Prostate gland (tissue), 2 donors: ENCODE measurements around the gene FOXP1. TPM values are rescaled to one million over a fixed set of nuclear protein-coding genes. Genes with fewer than 3 reads are reported as not detected.

Experiments
- DNase-seq: peaks from one replicate; pipeline ENCODE4 v3.0.0-alpha.2; 2019; ENCODE audit warnings: low spot score
- H3K27ac ChIP-seq, 2 donors: fragments of 200-600 bp; sonication (generic); 2 replicates each; pipeline ENCODE4 v1.5.1; 2017 to 2019
- H3K27me3 ChIP-seq: fragments of 200-600 bp; sonication (generic); replicated peaks from 2 replicates; pipeline ENCODE4 v1.5.1; 2019; ENCODE audit not compliant: insufficient read depth
- H3K36me3 ChIP-seq, 2 donors: fragments of 200-600 bp; sonication (generic); 1 replicate in 1 of 2; 2 replicates in 1 of 2; pipeline versions ENCODE4 v1.5.1 to v1.8.1; 2017 to 2019
- H3K4me1 ChIP-seq: fragments of 200-600 bp; sonication (generic); replicated peaks from 2 replicates; pipeline ENCODE4 v1.5.1; 2019
- H3K4me3 ChIP-seq, 2 donors: fragments of 200-600 bp; sonication (generic); 2 replicates each; pipeline ENCODE4 v1.5.1; 2017 to 2019
- H3K9me3 ChIP-seq: fragments of 200-600 bp; sonication (generic); 2 replicates; pipeline ENCODE4 v1.5.1; 2017
- POLR2A ChIP-seq: fragments of 450-650 bp; IDR thresholded peaks from one replicate; pipeline ENCODE4 v1.6.1; 2016; ENCODE audit warnings: antibody characterized with exemption, mild to moderate bottlenecking
- POLR2AphosphoS5 ChIP-seq: sonication (generic); formaldehyde crosslinking; IDR thresholded peaks from one replicate; pipeline ENCODE4 v1.6.1; 2017; ENCODE audit warnings: antibody characterized with exemption
- WGBS: methylation state at CpG from one replicate; pipeline ENCODE4 v1.1.5; 2018; 5-methylcytosine and 5-hydroxymethylcytosine counted together
- intact Hi-C: fragments of 100-400 bp; cut with DNase I; formaldehyde crosslinking; loops from one replicate; pipeline ENCODE4 v1.14.2; 2022
- total RNA-seq, 2 donors: library from RNA; depleted of rRNA; stranded (reverse); fragments of >200 nt; gene quantifications; one replicate each; pipeline ENCODE4 v1.1.0, GENCODE V29; 2016
- TF ChIP-seq, protein P1 (sequence below), 4 experiments: fragments of 200-600 bp in 2 of 4; fragments of 450-650 bp in 2 of 4; sonication (generic) in 2 of 4; IDR thresholded peaks; 1 replicate in 3 of 4; 2 replicates in 1 of 4; pipeline ENCODE4 v1.5.1; 2016 to 2019; ENCODE audit warnings: antibody characterized with exemption in 4 of 4, mild to moderate bottlenecking in 2 of 4, moderate library complexity in 2 of 4

FOXP1 gene
- total RNA-seq, 2 donors from 2014 or later: 133 to 156 TPM

DNA sequence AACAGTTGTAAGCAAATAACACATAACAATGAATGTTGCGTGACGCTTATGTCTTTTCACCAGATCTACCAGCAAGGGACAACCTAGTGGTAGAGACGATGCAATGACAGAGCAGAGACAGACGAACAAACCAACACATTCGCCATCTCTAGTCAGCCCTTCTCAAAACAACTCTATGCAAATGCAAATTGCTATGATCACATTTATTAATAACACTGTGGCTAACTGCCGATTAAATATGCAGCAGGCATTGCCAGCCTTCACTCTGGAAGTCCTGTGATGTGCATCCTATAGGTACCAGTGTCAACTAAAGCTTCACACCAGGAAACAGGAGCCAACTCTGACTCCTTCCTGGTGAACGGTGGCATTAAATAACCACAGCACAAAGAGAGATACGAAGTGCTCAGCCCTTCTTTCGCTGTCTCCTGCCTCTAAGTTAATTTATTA lies 94.2 kb downstream of the FOXP1 start:
- 86% methylated on average over 9 of the region's 9 CpGs for WGBS
- DNase-seq: no peak

DNA sequence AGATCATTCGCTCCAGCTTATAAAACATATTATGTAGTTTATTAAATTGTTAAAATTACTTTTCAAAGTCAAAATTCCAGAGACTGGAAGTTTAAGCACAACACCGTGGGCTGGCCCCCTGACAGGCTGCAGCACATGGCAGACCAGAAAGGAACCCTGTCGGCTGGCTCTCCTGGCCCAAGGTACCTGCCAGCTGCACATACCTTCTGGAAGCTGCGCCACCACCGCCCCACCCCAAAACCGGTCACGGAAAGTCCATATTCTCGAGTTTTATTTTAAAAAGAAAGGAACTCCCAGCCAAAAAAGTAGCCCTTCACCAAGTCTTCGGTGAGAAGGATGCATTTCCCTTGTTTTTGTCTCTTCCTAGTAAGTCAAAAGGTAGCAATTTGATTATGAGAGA lies 94.6 kb downstream of the FOXP1 start:
- H3K9me3 ChIP-seq: no peaks in the 10 kb centered on the region
- no peaks in the 10 kb centered on the region for H3K4me1 ChIP-seq
- DNase-seq: no peak
- intact Hi-C loops: no loop called here
- TF ChIP-seq, protein P1, sequence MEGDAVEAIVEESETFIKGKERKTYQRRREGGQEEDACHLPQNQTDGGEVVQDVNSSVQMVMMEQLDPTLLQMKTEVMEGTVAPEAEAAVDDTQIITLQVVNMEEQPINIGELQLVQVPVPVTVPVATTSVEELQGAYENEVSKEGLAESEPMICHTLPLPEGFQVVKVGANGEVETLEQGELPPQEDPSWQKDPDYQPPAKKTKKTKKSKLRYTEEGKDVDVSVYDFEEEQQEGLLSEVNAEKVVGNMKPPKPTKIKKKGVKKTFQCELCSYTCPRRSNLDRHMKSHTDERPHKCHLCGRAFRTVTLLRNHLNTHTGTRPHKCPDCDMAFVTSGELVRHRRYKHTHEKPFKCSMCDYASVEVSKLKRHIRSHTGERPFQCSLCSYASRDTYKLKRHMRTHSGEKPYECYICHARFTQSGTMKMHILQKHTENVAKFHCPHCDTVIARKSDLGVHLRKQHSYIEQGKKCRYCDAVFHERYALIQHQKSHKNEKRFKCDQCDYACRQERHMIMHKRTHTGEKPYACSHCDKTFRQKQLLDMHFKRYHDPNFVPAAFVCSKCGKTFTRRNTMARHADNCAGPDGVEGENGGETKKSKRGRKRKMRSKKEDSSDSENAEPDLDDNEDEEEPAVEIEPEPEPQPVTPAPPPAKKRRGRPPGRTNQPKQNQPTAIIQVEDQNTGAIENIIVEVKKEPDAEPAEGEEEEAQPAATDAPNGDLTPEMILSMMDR (IDR thresholded peaks at IDR 0.05): no peak
- TF ChIP-seq POLR2A: no peak
- no peak for TF ChIP-seq POLR2AphosphoS5
- H3K36me3 ChIP-seq: no peaks in the 10 kb centered on the region
- WGBS: 64% methylated on average over 9 of the region's 9 CpGs
- H3K4me3 ChIP-seq: no peak overlapping the region
- no peaks in the 10 kb centered on the region for H3K27me3 ChIP-seq
- peak overlapping the region in 1 of 2 donors; percentile 17 for H3K27ac ChIP-seq

More for the DNA sequence above, 94.2 kb downstream of the FOXP1 start:
- H3K9me3 ChIP-seq: no peaks in the 10 kb centered on the region
- H3K27me3 ChIP-seq: no peaks in the 10 kb centered on the region
- peak overlapping the region in 1 of 2 donors; percentile 17 for H3K27ac ChIP-seq
- intact Hi-C loops: no loop called here
- TF ChIP-seq, protein P1 (IDR thresholded peaks at IDR 0.05): no peak
- TF ChIP-seq POLR2AphosphoS5 (no peak), POLR2A (no peak)
- H3K4me1 ChIP-seq: no peaks in the 10 kb centered on the region
- no peaks in the 10 kb centered on the region for H3K36me3 ChIP-seq
- H3K4me3 ChIP-seq: no peak overlapping the region

DNA sequence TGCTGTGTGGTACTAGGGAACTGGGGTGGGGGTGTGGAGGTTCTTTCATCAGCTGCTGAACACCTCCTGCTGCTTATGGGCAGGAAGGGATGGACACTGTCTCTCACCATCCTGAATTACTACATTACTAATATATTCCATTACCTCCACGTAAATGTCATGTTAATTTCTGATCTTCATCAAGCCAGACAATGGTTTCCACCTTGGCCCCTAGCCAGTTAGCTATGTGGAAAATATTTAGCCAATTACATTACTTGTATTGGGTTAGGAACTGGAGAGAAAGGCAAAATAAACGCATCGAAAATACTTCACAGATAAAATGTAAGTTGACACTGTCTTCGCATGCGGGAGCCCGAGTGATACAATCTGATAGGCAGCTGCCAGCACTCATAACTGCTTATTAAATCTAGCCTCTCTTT lies 95.1 kb downstream of the FOXP1 start:
- Histone ChIP-seq H3K27ac (no peak overlapping the region), H3K27me3 (no peaks in the 10 kb centered on the region), H3K36me3 (no peaks in the 10 kb centered on the region), H3K4me1 (no peaks in the 10 kb centered on the region), H3K9me3 (no peaks in the 10 kb centered on the region), H3K4me3 (no peak overlapping the region)
- TF ChIP-seq, protein P1 (IDR thresholded peaks at IDR 0.05): no peak
- TF ChIP-seq POLR2AphosphoS5 (no peak), POLR2A (no peak)
- WGBS: 40% methylated on average over 6 of the region's 6 CpGs
- no peak for DNase-seq
- intact Hi-C loops: no loop called here

DNA sequence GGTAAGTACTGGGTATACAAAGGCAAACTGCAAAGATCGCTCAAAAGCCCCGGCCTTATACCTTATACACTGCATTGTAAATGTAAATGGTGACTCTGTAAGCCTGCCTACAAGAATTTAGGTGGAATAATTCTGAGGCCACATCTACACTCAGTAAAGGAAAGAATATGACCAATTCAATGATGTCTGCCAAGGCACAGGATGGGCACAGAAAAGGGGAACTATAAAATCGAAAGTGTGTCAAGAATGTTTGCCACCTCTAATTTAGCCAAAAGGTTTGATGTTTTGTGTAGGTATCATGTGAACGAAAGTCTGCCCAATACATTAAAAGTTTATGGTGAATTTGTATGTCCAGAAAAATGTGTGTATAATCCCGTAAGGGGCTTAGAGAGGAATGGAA lies 96.1 kb downstream of the FOXP1 start:
- Histone ChIP-seq H3K4me3 (no peak overlapping the region), H3K9me3 (no peaks in the 10 kb centered on the region), H3K4me1 (no peaks in the 10 kb centered on the region), H3K36me3 (no peaks in the 10 kb centered on the region), H3K27ac (no peak overlapping the region), H3K27me3 (no peaks in the 10 kb centered on the region)
- intact Hi-C loops: no loop called here
- TF ChIP-seq POLR2A (no peak), POLR2AphosphoS5 (no peak)
- TF ChIP-seq, protein P1 (IDR thresholded peaks at IDR 0.05): no peak
- whole genome bisulfite sequencing: 68% methylated on average over 5 of the region's 5 CpGs
- DNase-seq: no peak

DNA sequence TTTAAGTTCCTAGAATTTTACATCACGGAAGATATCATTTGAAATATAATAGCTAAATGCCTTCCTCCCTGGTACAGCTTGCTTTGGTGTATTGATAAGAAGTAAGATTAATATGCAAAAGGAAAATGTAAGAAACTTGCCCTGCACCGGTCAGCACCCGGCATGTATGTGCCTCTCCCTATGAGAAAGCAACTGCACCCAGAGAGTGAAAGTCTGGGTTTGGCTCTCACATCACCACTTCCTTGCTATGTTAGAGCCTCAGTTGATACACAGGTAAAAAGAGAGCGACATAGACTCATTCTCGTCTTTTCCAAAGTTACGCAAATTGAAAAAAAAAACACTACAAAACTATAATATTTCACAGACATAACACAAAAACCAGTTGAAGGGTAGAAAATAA lies 96.7 kb downstream of the FOXP1 start:
- no peak for DNase-seq
- WGBS: 86% methylated on average over 6 of the region's 6 CpGs
- no peaks in the 10 kb centered on the region for H3K4me1 ChIP-seq
- intact Hi-C loops: no loop called here
- TF ChIP-seq POLR2A (no peak), POLR2AphosphoS5 (no peak)
- TF ChIP-seq, protein P1 (IDR thresholded peaks at IDR 0.05): no peak
- H3K27ac ChIP-seq: no peak overlapping the region
- no peaks in the 10 kb centered on the region for H3K27me3 ChIP-seq
- H3K36me3 ChIP-seq: no peaks in the 10 kb centered on the region
- no peak overlapping the region for H3K4me3 ChIP-seq
- H3K9me3 ChIP-seq: no peaks in the 10 kb centered on the region
